AG04449 (cell line): ENCODE measurements around the gene ARHGAP12.

Source experiments
- CTCF ChIA-PET: fragments of 350-600 bp; formaldehyde crosslinking; extraction: SDS; loops from one replicate; lab custom pipeline; 2021; ENCODE audit warnings: antibody characterized with exemption; lab: Yijun Ruan, JAX
- POLR2A ChIA-PET: fragments of 400-600, 350-600 bp; formaldehyde crosslinking; extraction: SDS; loops from one replicate; lab custom pipeline; 2020; ENCODE audit warnings: antibody characterized with exemption, inconsistent platforms; lab: Yijun Ruan, JAX
- DNase-seq: peaks from one replicate; pipeline ENCODE4 v3.0.0-alpha.2; 2010; ENCODE audit warnings: low read depth, low spot score
- H3K4me3 ChIP-seq: 2 replicates; pipeline ENCODE4 v1.5.1; 2011; ENCODE audit warnings: low read depth, mild to moderate bottlenecking, control low read depth, low read length
- CTCF ChIP-seq: IDR thresholded peaks from one replicate; pipeline ENCODE4 v1.5.1; 2011; ENCODE audit warnings: mild to moderate bottlenecking, moderate library complexity, low read length, control low read depth, inconsistent platforms; ENCODE audit not compliant: insufficient read depth; ENCODE audit errors: missing control alignments

The ARHGAP12 gene

GRCh38 chr10:31912898-31913850 lies 15.5 kb downstream of the ARHGAP12 start:
- no peak for DNase-seq
- TF ChIP-seq CTCF, result no peak
- CTCF ChIA-PET, result interaction anchor here (0.7 kb wide), 2 partner anchors 11 to 51 kb away, joined by 3 read pairs; no protein-coding TSS in a partner anchor

GRCh38 chr10:31912289-31912688 lies 16.3 kb downstream of the ARHGAP12 start:
- POLR2A ChIA-PET, result interaction anchor here (1.5 kb wide), 1 partner anchor 15 kb away, joined by 4 read pairs; no protein-coding TSS in a partner anchor
- TF ChIP-seq CTCF, result no peak
- DNase-seq, result no peak
- no peak overlapping the region for H3K4me3 ChIP-seq
- CTCF ChIA-PET, result no interaction called here

More at GRCh38 chr10:31912898-31913850, 15.5 kb downstream of the ARHGAP12 start:
- no peak overlapping the region for H3K4me3 ChIP-seq
- POLR2A ChIA-PET, result interaction anchor here (0.7 to 1.5 kb wide), 2 partner anchors 14 to 51 kb away, joined by 3 to 4 read pairs; no protein-coding TSS in a partner anchor

GRCh38 chr10:31910016-31910415 lies 18.6 kb downstream of the ARHGAP12 start:
- ChIA-PET CTCF (no interaction called here), POLR2A (no interaction called here)
- TF ChIP-seq CTCF, result no peak
- DNase-seq, result no peak
- H3K4me3 ChIP-seq, result no peak overlapping the region

GRCh38 chr10:31908157-31908556 lies 20.5 kb downstream of the ARHGAP12 start:
- TF ChIP-seq CTCF, result no peak
- ChIA-PET CTCF (interaction anchor here (0.8 kb wide), 1 partner anchor 96 kb away, joined by 3 read pairs; no protein-coding TSS in a partner anchor), POLR2A (no interaction called here)

GRCh38 chr10:31906039-31906438 lies 22.6 kb downstream of the ARHGAP12 start:
- CTCF ChIA-PET, result interaction anchor here (1.0 to 1.7 kb wide), 3 partner anchors 16 to 101 kb away, joined by 3 to 5 read pairs (median 3); no protein-coding TSS in a partner anchor
- no peak for TF ChIP-seq CTCF

More at GRCh38 chr10:31908157-31908556, 20.5 kb downstream of the ARHGAP12 start:
- no peak for DNase-seq
- no peak overlapping the region for H3K4me3 ChIP-seq

GRCh38 chr10:31905586-31905985 lies 23.0 kb downstream of the ARHGAP12 start:
- TF ChIP-seq CTCF, result no peak
- ChIA-PET POLR2A (no interaction called here), CTCF (interaction anchor here (1.5 to 1.7 kb wide), 2 partner anchors 99 to 101 kb away, joined by 3 to 5 read pairs; no protein-coding TSS in a partner anchor)
- no peak for DNase-seq
- H3K4me3 ChIP-seq, result no peak overlapping the region

More at GRCh38 chr10:31906039-31906438, 22.6 kb downstream of the ARHGAP12 start:
- DNase-seq, result no peak
- POLR2A ChIA-PET, result interaction anchor here (0.5 kb wide), 1 partner anchor 14 kb away, joined by 3 read pairs; no protein-coding TSS in a partner anchor
- no peak overlapping the region for H3K4me3 ChIP-seq
